ENCODE results near the gene KLF11. TPM values are rescaled to one million over a fixed set of nuclear protein-coding genes. Genes with fewer than 3 reads are reported as not detected.

The KLF11 gene
- total RNA-seq, 1 donor from 2014 or later, result 6.6 TPM

DNA sequence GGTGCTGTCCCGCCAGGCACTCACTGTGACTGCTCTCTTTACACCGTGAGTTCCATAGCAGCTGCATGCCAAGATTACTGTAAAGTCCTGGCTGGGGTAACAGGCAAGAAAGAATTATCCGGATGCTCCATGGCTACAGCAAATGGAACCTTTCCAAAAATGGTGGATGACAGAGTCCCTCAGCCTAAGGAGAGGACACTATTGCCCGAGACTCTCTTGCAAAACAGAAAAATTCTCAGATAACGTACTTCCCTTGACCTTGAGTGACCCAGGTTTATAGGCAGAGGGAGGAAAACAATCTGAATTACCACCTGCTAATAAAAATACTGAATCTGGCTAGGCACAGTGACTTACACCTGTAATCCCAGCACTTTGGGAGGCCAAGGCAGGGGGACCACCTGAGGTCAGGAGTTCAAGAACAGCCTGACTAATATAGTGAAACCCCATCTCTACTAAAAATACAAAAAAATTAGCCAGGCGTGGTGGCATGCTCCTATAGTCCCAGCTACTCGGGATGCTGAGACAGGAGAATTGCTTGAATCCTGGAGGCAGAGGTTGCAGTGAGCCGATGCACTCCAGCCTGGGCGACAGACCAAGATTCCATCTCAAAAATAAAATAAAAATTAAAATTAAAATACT lies 32.3 kb downstream of the KLF11 start:
- DNase-seq (ENCODE audit: low read depth) (no peak), FAIRE-seq (no peak)
- Histone ChIP-seq H3K36me3 (ENCODE audit: control insufficient read depth, insufficient read depth, low read length) (no peaks in the 10 kb centered on the region), H3K4me3 (ENCODE audit: low read depth, low read length) (no peak overlapping the region), H3K27me3 (ENCODE audit: control insufficient read depth, insufficient read depth, low read length) (peaks cover 11% of the 10 kb centered on the region)
- TF ChIP-seq, protein P1, sequence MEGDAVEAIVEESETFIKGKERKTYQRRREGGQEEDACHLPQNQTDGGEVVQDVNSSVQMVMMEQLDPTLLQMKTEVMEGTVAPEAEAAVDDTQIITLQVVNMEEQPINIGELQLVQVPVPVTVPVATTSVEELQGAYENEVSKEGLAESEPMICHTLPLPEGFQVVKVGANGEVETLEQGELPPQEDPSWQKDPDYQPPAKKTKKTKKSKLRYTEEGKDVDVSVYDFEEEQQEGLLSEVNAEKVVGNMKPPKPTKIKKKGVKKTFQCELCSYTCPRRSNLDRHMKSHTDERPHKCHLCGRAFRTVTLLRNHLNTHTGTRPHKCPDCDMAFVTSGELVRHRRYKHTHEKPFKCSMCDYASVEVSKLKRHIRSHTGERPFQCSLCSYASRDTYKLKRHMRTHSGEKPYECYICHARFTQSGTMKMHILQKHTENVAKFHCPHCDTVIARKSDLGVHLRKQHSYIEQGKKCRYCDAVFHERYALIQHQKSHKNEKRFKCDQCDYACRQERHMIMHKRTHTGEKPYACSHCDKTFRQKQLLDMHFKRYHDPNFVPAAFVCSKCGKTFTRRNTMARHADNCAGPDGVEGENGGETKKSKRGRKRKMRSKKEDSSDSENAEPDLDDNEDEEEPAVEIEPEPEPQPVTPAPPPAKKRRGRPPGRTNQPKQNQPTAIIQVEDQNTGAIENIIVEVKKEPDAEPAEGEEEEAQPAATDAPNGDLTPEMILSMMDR (IDR thresholded peaks at IDR 0.05; ENCODE audit: insufficient read depth, low read length, severe bottlenecking), result no peak

DNA sequence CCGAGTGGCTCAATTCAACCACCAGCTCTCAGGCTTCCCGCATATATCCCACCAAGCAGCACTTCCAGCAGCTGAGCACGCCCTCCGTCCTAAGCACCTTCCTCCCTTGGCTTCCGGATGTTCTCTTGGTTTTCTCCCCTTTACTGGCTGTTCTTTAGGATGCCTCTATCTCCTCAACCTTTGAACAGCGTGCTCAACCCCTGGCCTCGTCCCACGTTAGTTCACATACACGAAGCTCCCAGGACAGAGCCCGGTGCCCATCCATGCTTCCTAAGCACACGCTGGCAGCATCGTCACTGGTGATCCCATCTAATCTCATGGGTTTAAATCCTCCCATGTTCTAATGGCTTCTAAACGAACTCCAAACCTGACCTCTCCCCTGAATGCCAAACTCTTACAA lies 33.2 kb downstream of the KLF11 start:
- FAIRE-seq (no peak), DNase-seq (ENCODE audit: low read depth) (no peak)
- Histone ChIP-seq H3K4me3 (ENCODE audit: low read depth, low read length) (no peak overlapping the region), H3K27me3 (ENCODE audit: control insufficient read depth, insufficient read depth, low read length) (peaks cover 15% of the 10 kb centered on the region), H3K36me3 (ENCODE audit: control insufficient read depth, insufficient read depth, low read length) (no peaks in the 10 kb centered on the region)
- TF ChIP-seq, protein P1 (IDR thresholded peaks at IDR 0.05; ENCODE audit: insufficient read depth, low read length, severe bottlenecking), result no peak

GRCh38 chr2:10076988-10077527 lies 33.7 kb downstream of the KLF11 start:
- Histone ChIP-seq H3K36me3 (ENCODE audit: control insufficient read depth, insufficient read depth, low read length) (no peaks in the 10 kb centered on the region), H3K27me3 (ENCODE audit: control insufficient read depth, insufficient read depth, low read length) (peaks cover 15% of the 10 kb centered on the region), H3K4me3 (ENCODE audit: low read depth, low read length) (no peak overlapping the region)
- TF ChIP-seq, protein P1 (IDR thresholded peaks at IDR 0.05; ENCODE audit: insufficient read depth, low read length, severe bottlenecking), result no peak
- FAIRE-seq, result no peak
- DNase-seq (ENCODE audit: low read depth), result no peak

GRCh38 chr2:10078001-10078400 lies 34.7 kb downstream of the KLF11 start:
- TF ChIP-seq, protein P1 (IDR thresholded peaks at IDR 0.05; ENCODE audit: insufficient read depth, low read length, severe bottlenecking), result no peak
- FAIRE-seq, result no peak

DNA sequence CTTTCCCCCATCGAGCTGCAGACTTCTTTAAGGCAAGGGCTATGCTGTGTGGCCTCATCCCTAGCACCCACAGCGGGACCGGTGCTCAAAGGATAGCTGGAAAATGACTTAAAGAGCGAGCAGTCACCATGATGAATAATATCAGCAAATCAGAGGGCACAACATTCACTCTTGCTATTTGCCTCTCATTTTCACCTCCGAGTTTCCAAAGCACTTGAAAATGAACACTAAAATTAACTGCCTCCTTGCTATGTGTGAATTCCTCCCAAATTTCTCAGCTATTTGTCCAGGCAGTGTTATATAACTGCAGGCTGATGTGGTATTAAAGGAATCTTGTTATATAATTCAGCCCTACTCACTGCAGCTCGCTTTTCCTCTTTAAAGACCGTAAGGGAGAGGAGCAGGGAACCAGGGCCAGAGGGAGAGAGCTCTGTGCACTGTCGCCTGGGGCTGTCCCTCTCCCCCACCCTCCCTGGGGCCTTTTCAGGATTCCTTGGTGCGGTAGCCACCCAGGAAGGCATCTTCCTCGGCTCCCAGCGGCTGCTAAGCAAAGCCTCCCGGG lies 35.4 kb downstream of the KLF11 start:
- H3K36me3 ChIP-seq (ENCODE audit: control insufficient read depth, insufficient read depth, low read length), result no peaks in the 10 kb centered on the region
- no peak overlapping the region for H3K4me3 ChIP-seq (ENCODE audit: low read depth, low read length)
- peaks cover 21% of the 10 kb centered on the region for H3K27me3 ChIP-seq (ENCODE audit: control insufficient read depth, insufficient read depth, low read length)
- FAIRE-seq, result no peak
- TF ChIP-seq, protein P1 (IDR thresholded peaks at IDR 0.05; ENCODE audit: insufficient read depth, low read length, severe bottlenecking), result no peak
- DNase-seq (ENCODE audit: low read depth), result no peak

More at GRCh38 chr2:10078001-10078400, 34.7 kb downstream of the KLF11 start:
- H3K36me3 ChIP-seq (ENCODE audit: control insufficient read depth, insufficient read depth, low read length), result no peaks in the 10 kb centered on the region
- DNase-seq (ENCODE audit: low read depth), result no peak
- H3K27me3 ChIP-seq (ENCODE audit: control insufficient read depth, insufficient read depth, low read length), result peaks cover 16% of the 10 kb centered on the region
- H3K4me3 ChIP-seq (ENCODE audit: low read depth, low read length), result no peak overlapping the region
